GM12801 (cell line): Measurements from ENCODE around the gene ASCL3.

Experiments
- CTCF ChIP-seq: IDR thresholded peaks from one replicate; pipeline ENCODE4 v1.5.1; 2011; ENCODE audit warnings: control low read depth; ENCODE audit not compliant: insufficient read length; ENCODE audit errors: extremely low read depth

ASCL3 gene

GRCh38 chr11:8973121-8973520 lies 30.3 kb upstream of the ASCL3 start:
- TF ChIP-seq CTCF, result no peak

DNA sequence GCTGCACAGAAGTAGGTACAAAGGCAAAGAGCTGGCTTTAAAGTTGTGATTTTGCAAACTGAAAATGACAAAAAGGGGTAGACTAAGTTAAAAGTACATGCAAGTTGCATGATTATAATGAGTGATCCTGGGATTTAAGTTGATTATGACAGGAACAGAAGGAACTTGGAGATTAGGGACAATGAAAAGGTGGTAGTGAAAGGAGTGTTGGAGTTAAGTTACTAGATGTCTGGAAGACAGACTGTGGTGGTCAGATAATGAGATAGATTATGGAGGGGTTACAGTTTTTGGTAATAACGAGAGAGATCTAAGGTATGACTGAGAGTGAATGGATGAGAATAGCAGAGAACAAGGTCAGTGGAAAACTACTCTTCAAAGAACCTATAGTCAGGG lies 29.1 kb upstream of the ASCL3 start:
- no peak for TF ChIP-seq CTCF

DNA sequence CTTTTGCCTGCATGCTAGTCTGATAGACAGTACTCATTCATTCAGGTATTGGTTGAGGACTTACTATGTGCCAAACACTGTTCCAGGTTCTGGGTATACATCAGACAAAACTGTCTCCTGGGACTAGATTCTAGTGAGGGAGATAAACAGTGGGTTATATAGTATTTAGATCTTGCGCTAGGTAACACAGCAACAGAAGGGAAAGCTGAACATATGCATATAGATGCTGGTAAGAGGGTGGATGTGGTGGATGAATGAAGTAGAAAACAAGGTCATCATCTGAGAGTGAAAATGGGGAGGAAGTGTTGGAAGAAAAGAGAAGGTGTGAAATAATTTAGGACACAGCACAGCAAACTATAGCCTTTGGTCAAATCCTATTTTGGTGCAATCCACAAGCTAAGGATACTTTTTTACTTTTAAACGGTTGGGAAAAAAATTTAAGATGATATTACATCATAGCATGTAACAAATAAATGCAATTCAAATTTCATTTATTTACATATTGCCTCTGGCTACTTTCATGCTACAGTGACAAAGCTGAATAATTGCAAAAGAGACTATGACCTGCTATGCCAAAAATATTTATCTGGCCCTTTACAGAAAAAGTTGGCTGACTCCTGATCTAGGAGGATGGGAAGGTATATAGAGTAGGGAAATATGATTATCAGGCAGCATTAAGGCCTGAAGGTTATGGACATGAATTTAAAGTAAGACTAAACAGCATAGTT lies 28.5 kb upstream of the ASCL3 start:
- no peak for TF ChIP-seq CTCF

DNA sequence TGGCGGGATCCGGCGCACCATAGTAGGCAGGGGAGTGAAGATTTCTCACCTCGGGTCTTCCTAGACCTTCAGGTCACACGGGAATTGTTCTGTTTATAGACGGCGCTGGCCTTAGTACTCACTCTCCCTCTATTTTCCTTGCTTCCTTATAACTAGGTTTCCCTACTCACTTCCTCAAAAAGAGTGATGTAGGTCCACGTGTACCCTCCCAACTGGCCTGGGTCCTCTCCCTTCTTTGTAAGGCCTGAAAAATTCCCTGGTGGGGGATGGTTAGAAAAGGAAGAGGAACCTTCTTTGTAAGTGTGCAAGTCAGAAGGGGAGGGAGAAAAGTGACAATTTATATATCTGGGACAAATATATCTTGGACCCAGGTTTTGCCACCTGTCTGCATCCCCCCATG lies 24.4 kb upstream of the ASCL3 start:
- TF ChIP-seq CTCF, result no peak

DNA sequence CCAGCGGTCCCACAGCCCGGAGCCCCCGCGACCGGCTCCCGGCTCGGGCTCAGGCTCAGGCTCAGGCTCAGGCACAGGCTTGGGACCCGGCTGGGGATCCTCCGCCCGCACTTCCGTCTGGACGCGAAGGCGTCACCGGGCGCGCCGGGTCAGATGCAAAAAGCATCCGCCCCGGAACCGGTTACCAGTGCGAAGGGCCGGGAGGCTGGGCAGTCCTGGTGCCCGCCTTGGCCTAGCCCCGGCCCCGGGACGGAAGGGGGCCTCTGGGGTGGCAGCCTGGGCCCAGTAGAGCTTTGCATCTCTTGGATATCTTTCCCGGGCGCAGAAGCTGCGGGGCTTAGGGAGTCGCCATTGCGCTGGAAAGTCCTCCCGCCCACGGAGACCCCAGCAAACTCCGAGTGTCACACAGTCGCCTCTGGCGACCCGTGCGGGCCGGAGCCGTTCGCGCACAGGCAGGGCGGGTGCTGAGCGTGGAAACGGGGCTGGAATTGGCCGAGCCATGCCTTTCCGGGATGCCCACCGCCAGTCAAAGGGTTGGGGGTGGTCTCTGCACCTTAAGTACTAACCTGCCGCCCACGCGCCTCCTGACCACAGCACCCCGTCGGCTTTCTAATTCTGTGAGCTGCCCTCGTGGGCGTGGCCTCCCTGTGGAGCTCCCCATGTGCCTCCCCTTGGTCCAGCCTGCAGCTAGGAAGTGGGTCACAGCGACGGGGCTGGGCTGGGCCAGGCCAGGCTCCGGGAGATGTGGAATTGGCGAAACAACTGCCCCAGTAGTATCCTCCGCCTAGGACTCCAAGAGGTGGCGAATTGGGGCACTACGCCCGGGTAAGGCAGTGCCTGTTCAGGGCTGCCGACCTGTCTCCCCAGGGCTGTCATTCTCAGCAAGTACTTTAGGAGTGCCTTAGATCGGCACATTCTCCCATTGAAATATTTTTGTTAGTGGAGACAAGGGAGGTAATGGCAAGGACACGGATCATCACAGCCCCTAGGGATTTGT lies 21.8 kb upstream of the ASCL3 start, which contains the start of gene TMEM9B:
Gene TMEM9B (minus strand): TSS at position 119 of the 997 bp plus-strand sequence. CDS start 129 bp downstream, outside the sequence.
- TF ChIP-seq CTCF, result no peak

DNA sequence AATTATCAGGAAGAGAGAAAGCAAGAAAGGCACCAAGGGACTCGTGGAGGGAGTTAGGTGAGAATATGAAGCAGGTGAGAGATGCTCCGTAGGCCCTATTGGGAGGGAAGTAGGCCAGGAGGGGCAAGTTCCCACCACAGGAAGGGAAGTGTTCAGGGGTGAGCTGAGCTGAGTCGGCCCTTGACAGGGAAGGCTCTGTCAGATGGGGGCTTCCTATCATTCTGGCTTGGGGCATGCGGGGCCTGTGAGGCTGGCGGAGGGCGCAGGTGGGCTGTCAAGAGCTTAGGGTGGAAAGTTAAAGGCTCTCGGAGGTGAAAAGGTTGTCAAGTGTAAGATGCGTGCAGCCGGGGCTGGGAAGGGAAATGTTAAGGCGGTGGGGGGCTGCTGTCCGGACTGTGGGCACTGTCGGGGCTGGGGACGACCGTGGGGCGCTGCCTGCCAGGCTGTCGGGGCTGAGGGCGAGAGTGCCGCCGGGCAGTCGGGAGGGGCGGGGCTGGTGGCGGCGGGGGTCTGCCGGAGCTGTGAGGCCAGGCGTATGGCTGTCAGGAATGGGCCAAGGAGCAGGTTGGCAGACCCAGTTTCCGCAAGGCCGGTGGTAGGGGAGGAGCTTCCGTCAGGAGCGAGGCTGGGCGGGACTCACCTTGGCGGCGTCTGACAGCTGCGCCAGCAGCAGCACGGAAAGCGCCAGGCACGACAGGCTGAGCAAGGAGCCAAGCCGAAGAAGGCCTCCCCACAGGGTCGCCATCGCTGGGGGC lies 20.9 kb upstream of the ASCL3 start:
- TF ChIP-seq CTCF, result no peak

GRCh38 chr11:8962841-8963240 lies 20.0 kb upstream of the ASCL3 start:
- TF ChIP-seq CTCF, result no peak
